BJ (cell line): Measurements from ENCODE around the gene COASY. TPM values are rescaled to one million over a fixed set of nuclear protein-coding genes. Genes with fewer than 3 reads are reported as not detected.

Experiments used
- CTCF ChIA-PET: fragments of 350-600 bp; formaldehyde crosslinking; extraction: SDS; loops from one replicate; lab custom pipeline; 2021; ENCODE audit warnings: antibody characterized with exemption, inconsistent platforms; lab: Yijun Ruan, JAX
- POLR2A ChIA-PET: fragments of 300-600 bp; sonication (Branson Sonifier 250); formaldehyde crosslinking; extraction: SDS; loops from one replicate; lab custom pipeline; 2021; ENCODE audit warnings: antibody characterized with exemption; lab: Charles Lee
- DNase-seq: peaks from one replicate; pipeline ENCODE4 v3.0.0-alpha.2; 2011; ENCODE audit warnings: low read depth
- H3K27me3 ChIP-seq: 2 replicates; pipeline ENCODE4 v1.6.0; 2011; ENCODE audit warnings: low read length; ENCODE audit not compliant: control insufficient read depth, insufficient read depth
- H3K36me3 ChIP-seq: 2 replicates; pipeline ENCODE4 v1.5.1; 2011; ENCODE audit warnings: low read length; ENCODE audit not compliant: control insufficient read depth, insufficient read depth
- H3K4me3 ChIP-seq: 2 replicates; pipeline ENCODE4 v1.5.1; 2011; ENCODE audit warnings: low read depth, mild to moderate bottlenecking, control low read depth, low read length
- CTCF ChIP-seq: IDR thresholded peaks from 2 replicates; pipeline ENCODE4 v1.5.1; 2011; ENCODE audit warnings: low read depth, mild to moderate bottlenecking, control low read depth, inconsistent platforms, low read length, moderate library complexity; ENCODE audit not compliant: insufficient read depth
- polyA plus RNA-seq: library from polyadenylated mRNA; depleted of rRNA; stranded (reverse); fragments of >200 nt; gene quantifications from 2 replicates; pipeline ENCODE4 v1.2.3, GENCODE V29; 2011

COASY gene
- polyA plus RNA-seq, 1 experiment = 41.5 TPM

- CTCF ChIA-PET = interaction anchor here (0.7 to 3.7 kb wide), 36 partner anchors 9 to 350 kb away, joined by 3 to 56 read pairs (median 4); partner anchors contain the start of genes BECN1, CCR10, CNTNAP1 and HSD17B1
- DNase-seq = no peak
- peaks cover 20% of the 10 kb centered on the region for H3K36me3 ChIP-seq
- H3K4me3 ChIP-seq = peak overlapping the region; percentile 46
- POLR2A ChIA-PET = interaction anchor here (0.5 to 0.7 kb wide), 3 partner anchors 59 to 202 kb away, joined by 3 to 5 read pairs (median 4); partner anchors contain the start of gene WNK4
- TF ChIP-seq CTCF = peak; percentile 76
- no peaks in the 10 kb centered on the region for H3K27me3 ChIP-seq
These were observed 16.4 kb downstream of the COASY start for GRCh38 chr17:42578282-42578869.

- Histone ChIP-seq H3K36me3 (peaks cover 25% of the 10 kb centered on the region), H3K27me3 (no peaks in the 10 kb centered on the region), H3K4me3 (no peak overlapping the region)
- DNase-seq = no peak
- CTCF ChIA-PET = interaction anchor here (1.5 to 3.7 kb wide), 4 partner anchors 7 to 104 kb away, joined by 5 to 30 read pairs (median 19); partner anchors contain the start of gene PLEKHH3
- POLR2A ChIA-PET = no interaction called here
- no peak for TF ChIP-seq CTCF
These were observed 18.0 kb downstream of the COASY start for GRCh38 chr17:42579794-42580551.

- DNase-seq = no peak
- Histone ChIP-seq H3K27me3 (no peaks in the 10 kb centered on the region), H3K4me3 (no peak overlapping the region), H3K36me3 (peaks cover 29% of the 10 kb centered on the region)
- ChIA-PET CTCF (interaction anchor here (1.5 to 2.4 kb wide), 2 partner anchors 92 to 98 kb away, joined by 9 read pairs; no protein-coding TSS in a partner anchor), POLR2A (no interaction called here)
- TF ChIP-seq CTCF = no peak
These were observed 19.9 kb downstream of the COASY start for GRCh38 chr17:42581744-42582270.

DNA sequence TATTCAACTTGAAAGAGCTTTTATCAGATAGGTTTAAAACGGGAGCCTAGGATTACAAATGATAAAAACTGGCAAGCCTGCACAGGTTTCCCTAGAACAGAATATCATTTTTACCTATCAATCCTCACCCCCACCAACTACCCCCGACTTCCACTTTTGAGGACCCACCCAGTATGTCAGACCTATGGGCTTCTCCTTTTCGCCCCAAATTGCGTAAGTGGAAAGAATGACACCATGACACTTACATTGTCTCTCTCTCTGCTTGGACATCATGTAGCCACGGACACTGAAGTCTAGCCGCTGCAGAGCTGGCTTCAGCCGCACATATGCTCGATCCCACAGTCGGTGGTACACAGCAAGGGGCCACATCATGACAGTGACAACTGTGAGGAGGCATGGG lies 22.9 kb downstream of the COASY start:
- H3K36me3 ChIP-seq = peaks cover 38% of the 10 kb centered on the region
- H3K4me3 ChIP-seq = no peak overlapping the region
- no peak for TF ChIP-seq CTCF
- H3K27me3 ChIP-seq = no peaks in the 10 kb centered on the region
- CTCF ChIA-PET = interaction anchor here (1.7 kb wide), 1 partner anchor 94 kb away, joined by 3 read pairs; no protein-coding TSS in a partner anchor
- no peak for DNase-seq
- POLR2A ChIA-PET = no interaction called here

- TF ChIP-seq CTCF = no peak
- no peak for DNase-seq
- ChIA-PET CTCF (interaction anchor here (3.9 kb wide), 1 partner anchor 7 kb away, joined by 29 read pairs; the partner anchor contains the start of gene PSMC3IP), POLR2A (no interaction called here)
- Histone ChIP-seq H3K36me3 (peaks cover 36% of the 10 kb centered on the region), H3K4me3 (no peak overlapping the region), H3K27me3 (no peaks in the 10 kb centered on the region)
These were observed 23.4 kb downstream of the COASY start for GRCh38 chr17:42585353-42585752.
